ENCODE data around the gene TMEM176A.
A peak's percentile ranks its signal among the peaks of the same experiment; 100 is the strongest.
"Not testable (repeated sequence)": the region's sequence is repeated elsewhere in the genome, so short reads cannot be mapped to it uniquely, and the experiment has no call there.

TMEM176A gene

GRCh38 chr7:150807616-150808438 lies 7.3 kb downstream of the TMEM176A start:
- H3K36me3 ChIP-seq (ENCODE audit: control insufficient read depth in 1 of 2, insufficient read depth in 2 of 2, low read length in 2 of 2), result peaks cover 16 to 26% of the 10 kb centered on the region in 2 donors
- H3K27ac ChIP-seq (ENCODE audit: low read depth, low read length), result peak overlapping the region; percentile 59
- H3K27me3 ChIP-seq (ENCODE audit: control insufficient read depth in 1 of 2, insufficient read depth in 2 of 2, low read length in 2 of 2); H3K4me3 ChIP-seq (ENCODE audit: low read depth in 1 of 2, low read length in 2 of 2); H3K4me1 ChIP-seq (ENCODE audit: control insufficient read depth in 1 of 2, insufficient read depth in 2 of 2, low read length in 2 of 2): not testable (repeated sequence)
- H3K9ac ChIP-seq (ENCODE audit: low read depth in 1 of 2, low read length in 2 of 2), result peak overlapping the region in 1 of 2 donors; percentile 43
- peaks cover 9 to 15% of the 10 kb centered on the region in 2 donors for H3K9me3 ChIP-seq (ENCODE audit: control insufficient read depth in 1 of 2, low read length in 2 of 2)

GRCh38 chr7:150814328-150815001 lies 13.9 kb downstream of the TMEM176A start:
- no peak overlapping the region for H3K27ac ChIP-seq (ENCODE audit: low read depth, low read length)
- H3K27me3 ChIP-seq (ENCODE audit: control insufficient read depth in 1 of 2, insufficient read depth in 2 of 2, low read length in 2 of 2), result no peaks in the 10 kb centered on the region

GRCh38 chr7:150818971-150819370 lies 18.4 kb downstream of the TMEM176A start:
- H3K4me3 ChIP-seq (ENCODE audit: low read depth in 1 of 2, low read length in 2 of 2), result no peak overlapping the region
- H3K9me3 ChIP-seq (ENCODE audit: control insufficient read depth in 1 of 2, low read length in 2 of 2), result peaks cover 0 to 6% of the 10 kb centered on the region in 2 donors
- H3K27ac ChIP-seq (ENCODE audit: low read depth, low read length), result no peak overlapping the region
- H3K9ac ChIP-seq (ENCODE audit: low read depth in 1 of 2, low read length in 2 of 2), result no peak overlapping the region
- H3K4me1 ChIP-seq (ENCODE audit: control insufficient read depth in 1 of 2, insufficient read depth in 2 of 2, low read length in 2 of 2), result peaks cover 0 to 5% of the 10 kb centered on the region in 2 donors
- no peaks in the 10 kb centered on the region for H3K36me3 ChIP-seq (ENCODE audit: control insufficient read depth in 1 of 2, insufficient read depth in 2 of 2, low read length in 2 of 2)
- no peaks in the 10 kb centered on the region for H3K27me3 ChIP-seq (ENCODE audit: control insufficient read depth in 1 of 2, insufficient read depth in 2 of 2, low read length in 2 of 2)

More at GRCh38 chr7:150814328-150815001, 13.9 kb downstream of the TMEM176A start:
- Histone ChIP-seq H3K9me3 (ENCODE audit: control insufficient read depth in 1 of 2, low read length in 2 of 2) (peaks cover 0 to 6% of the 10 kb centered on the region in 2 donors), H3K4me3 (ENCODE audit: low read depth in 1 of 2, low read length in 2 of 2) (no peak overlapping the region), H3K4me1 (ENCODE audit: control insufficient read depth in 1 of 2, insufficient read depth in 2 of 2, low read length in 2 of 2) (peaks cover 0 to 5% of the 10 kb centered on the region in 2 donors), H3K36me3 (ENCODE audit: control insufficient read depth in 1 of 2, insufficient read depth in 2 of 2, low read length in 2 of 2) (no peaks in the 10 kb centered on the region), H3K9ac (ENCODE audit: low read depth in 1 of 2, low read length in 2 of 2) (no peak overlapping the region)

- Histone ChIP-seq H3K4me3 (ENCODE audit: low read depth in 1 of 2, low read length in 2 of 2) (no peak overlapping the region), H3K36me3 (ENCODE audit: control insufficient read depth in 1 of 2, insufficient read depth in 2 of 2, low read length in 2 of 2) (no peaks in the 10 kb centered on the region), H3K9ac (ENCODE audit: low read depth in 1 of 2, low read length in 2 of 2) (no peak overlapping the region), H3K9me3 (ENCODE audit: control insufficient read depth in 1 of 2, low read length in 2 of 2) (peaks cover 0 to 6% of the 10 kb centered on the region in 2 donors), H3K27me3 (ENCODE audit: control insufficient read depth in 1 of 2, insufficient read depth in 2 of 2, low read length in 2 of 2) (no peaks in the 10 kb centered on the region), H3K27ac (ENCODE audit: low read depth, low read length) (no peak overlapping the region), H3K4me1 (ENCODE audit: control insufficient read depth in 1 of 2, insufficient read depth in 2 of 2, low read length in 2 of 2) (peaks cover under 1 to 1% of the 10 kb centered on the region in 2 donors)
Measured at GRCh38 chr7:150820148-150820547, 19.6 kb downstream of the TMEM176A start.

GRCh38 chr7:150820578-150821198 lies 20.1 kb downstream of the TMEM176A start:
- Histone ChIP-seq H3K4me1 (ENCODE audit: control insufficient read depth in 1 of 2, insufficient read depth in 2 of 2, low read length in 2 of 2) (peaks cover 6 to 7% of the 10 kb centered on the region in 2 donors), H3K9me3 (ENCODE audit: control insufficient read depth in 1 of 2, low read length in 2 of 2) (peaks cover 0 to 6% of the 10 kb centered on the region in 2 donors), H3K9ac (ENCODE audit: low read depth in 1 of 2, low read length in 2 of 2) (no peak overlapping the region), H3K27me3 (ENCODE audit: control insufficient read depth in 1 of 2, insufficient read depth in 2 of 2, low read length in 2 of 2) (no peaks in the 10 kb centered on the region), H3K4me3 (ENCODE audit: low read depth in 1 of 2, low read length in 2 of 2) (no peak overlapping the region), H3K36me3 (ENCODE audit: control insufficient read depth in 1 of 2, insufficient read depth in 2 of 2, low read length in 2 of 2) (no peaks in the 10 kb centered on the region), H3K27ac (ENCODE audit: low read depth, low read length) (peak overlapping the region; percentile 13)

- Histone ChIP-seq H3K36me3 (ENCODE audit: control insufficient read depth in 1 of 2, insufficient read depth in 2 of 2, low read length in 2 of 2) (no peaks in the 10 kb centered on the region), H3K9me3 (ENCODE audit: control insufficient read depth in 1 of 2, low read length in 2 of 2) (no peaks in the 10 kb centered on the region), H3K27ac (ENCODE audit: low read depth, low read length) (no peak overlapping the region), H3K27me3 (ENCODE audit: control insufficient read depth in 1 of 2, insufficient read depth in 2 of 2, low read length in 2 of 2) (no peaks in the 10 kb centered on the region), H3K4me1 (ENCODE audit: control insufficient read depth in 1 of 2, insufficient read depth in 2 of 2, low read length in 2 of 2) (peaks cover 17 to 23% of the 10 kb centered on the region in 2 donors), H3K9ac (ENCODE audit: low read depth in 1 of 2, low read length in 2 of 2) (no peak overlapping the region), H3K4me3 (ENCODE audit: low read depth in 1 of 2, low read length in 2 of 2) (no peak overlapping the region)
Measured at GRCh38 chr7:150823043-150823442, 22.5 kb downstream of the TMEM176A start.

GRCh38 chr7:150823484-150824126 lies 23.0 kb downstream of the TMEM176A start:
- no peak overlapping the region for H3K27ac ChIP-seq (ENCODE audit: low read depth, low read length)
- no peaks in the 10 kb centered on the region for H3K9me3 ChIP-seq (ENCODE audit: control insufficient read depth in 1 of 2, low read length in 2 of 2)
- H3K27me3 ChIP-seq (ENCODE audit: control insufficient read depth in 1 of 2, insufficient read depth in 2 of 2, low read length in 2 of 2), result no peaks in the 10 kb centered on the region
- H3K4me3 ChIP-seq (ENCODE audit: low read depth in 1 of 2, low read length in 2 of 2), result no peak overlapping the region
- peaks cover 17 to 23% of the 10 kb centered on the region in 2 donors for H3K4me1 ChIP-seq (ENCODE audit: control insufficient read depth in 1 of 2, insufficient read depth in 2 of 2, low read length in 2 of 2)
- no peaks in the 10 kb centered on the region for H3K36me3 ChIP-seq (ENCODE audit: control insufficient read depth in 1 of 2, insufficient read depth in 2 of 2, low read length in 2 of 2)
- H3K9ac ChIP-seq (ENCODE audit: low read depth in 1 of 2, low read length in 2 of 2), result no peak overlapping the region

GRCh38 chr7:150824379-150825177 lies 24.0 kb downstream of the TMEM176A start:
- Histone ChIP-seq H3K36me3 (ENCODE audit: control insufficient read depth in 1 of 2, insufficient read depth in 2 of 2, low read length in 2 of 2) (no peaks in the 10 kb centered on the region), H3K9me3 (ENCODE audit: control insufficient read depth in 1 of 2, low read length in 2 of 2) (no peaks in the 10 kb centered on the region)

GRCh38 chr7:150826061-150826849 lies 25.7 kb downstream of the TMEM176A start:
- H3K4me3 ChIP-seq (ENCODE audit: low read depth in 1 of 2, low read length in 2 of 2), result peak overlapping the region; percentile 9
- H3K9ac ChIP-seq (ENCODE audit: low read depth in 1 of 2, low read length in 2 of 2), result no peak overlapping the region
- peak overlapping the region; percentile 54 for H3K27ac ChIP-seq (ENCODE audit: low read depth, low read length)
- H3K9me3 ChIP-seq (ENCODE audit: control insufficient read depth in 1 of 2, low read length in 2 of 2), result no peaks in the 10 kb centered on the region
- H3K27me3 ChIP-seq (ENCODE audit: control insufficient read depth in 1 of 2, insufficient read depth in 2 of 2, low read length in 2 of 2), result no peaks in the 10 kb centered on the region
- H3K36me3 ChIP-seq (ENCODE audit: control insufficient read depth in 1 of 2, insufficient read depth in 2 of 2, low read length in 2 of 2), result no peaks in the 10 kb centered on the region
- H3K4me1 ChIP-seq (ENCODE audit: control insufficient read depth in 1 of 2, insufficient read depth in 2 of 2, low read length in 2 of 2), result peaks cover 21 to 35% of the 10 kb centered on the region in 2 donors

More at GRCh38 chr7:150824379-150825177, 24.0 kb downstream of the TMEM176A start:
- Histone ChIP-seq H3K27me3 (ENCODE audit: control insufficient read depth in 1 of 2, insufficient read depth in 2 of 2, low read length in 2 of 2) (no peaks in the 10 kb centered on the region), H3K9ac (ENCODE audit: low read depth in 1 of 2, low read length in 2 of 2) (no peak overlapping the region), H3K27ac (ENCODE audit: low read depth, low read length) (no peak overlapping the region), H3K4me3 (ENCODE audit: low read depth in 1 of 2, low read length in 2 of 2) (no peak overlapping the region), H3K4me1 (ENCODE audit: control insufficient read depth in 1 of 2, insufficient read depth in 2 of 2, low read length in 2 of 2) (peaks cover 17 to 23% of the 10 kb centered on the region in 2 donors)

Measured in duodenal mucosa (tissue), 2 donors.